GM19455 (cell line): ENCODE results near the gene ZNF451.
A peak's percentile ranks its signal among the peaks of the same experiment; 100 is the strongest.

Experiments
- ATAC-seq: cut with Tn5 transposase; IDR thresholded peaks from one replicate; pipeline ENCODE4 v1.9.1; 2021; ENCODE audit not compliant: unreplicated experiment

Gene ZNF451

GRCh38 chr6:57147955-57148858, 58.2 kb downstream of the ZNF451 start:
- no peak for ATAC-seq

- no peak for ATAC-seq
These were observed 68.7 kb downstream of the ZNF451 start for GRCh38 chr6:57158658-57159057.

- ATAC-seq: no peak
These were observed 69.1 kb downstream of the ZNF451 start for GRCh38 chr6:57159127-57159526.

- ATAC-seq: no peak
These were observed 72.0 kb downstream of the ZNF451 start for GRCh38 chr6:57162028-57162427.

- no peak for ATAC-seq
These were observed 72.5 kb downstream of the ZNF451 start for GRCh38 chr6:57162516-57162915.

- no peak for ATAC-seq
These were observed 74.0 kb downstream of the ZNF451 start for GRCh38 chr6:57163956-57164355.

- ATAC-seq: no peak
These were observed 75.1 kb downstream of the ZNF451 start for GRCh38 chr6:57165080-57165479.

- ATAC-seq: peak; percentile 90
These were observed 82.4 kb downstream of the ZNF451 start, which contains the start of gene BAG2 for GRCh38 chr6:57172136-57173055. Gene BAG2 (plus strand): TSS chr6:57172326. CDS start chr6:57172698, 372 bp downstream.

- ATAC-seq: no peak
These were observed 83.3 kb downstream of the ZNF451 start for GRCh38 chr6:57173056-57173885.

- no peak for ATAC-seq
These were observed 84.0 kb downstream of the ZNF451 start for GRCh38 chr6:57173886-57174510.

- no peak for ATAC-seq
These were observed 84.5 kb downstream of the ZNF451 start for GRCh38 chr6:57174511-57174907.

GRCh38 chr6:57177545-57178265, 87.7 kb downstream of the ZNF451 start:
- no peak for ATAC-seq

GRCh38 chr6:57180596-57180995, 90.6 kb downstream of the ZNF451 start:
- no peak for ATAC-seq

GRCh38 chr6:57182017-57182432, 92.0 kb downstream of the ZNF451 start:
- no peak for ATAC-seq

- ATAC-seq: no peak
These were observed 93.3 kb downstream of the ZNF451 start for GRCh38 chr6:57183336-57183735.

GRCh38 chr6:57190140-57190539, 100.2 kb downstream of the ZNF451 start:
- ATAC-seq: no peak

GRCh38 chr6:57193177-57193576, 103.2 kb downstream of the ZNF451 start:
- ATAC-seq: no peak

GRCh38 chr6:57195457-57195856, 105.5 kb downstream of the ZNF451 start:
- ATAC-seq: no peak

- no peak for ATAC-seq
These were observed 109.1 kb downstream of the ZNF451 start for GRCh38 chr6:57198926-57199636.
